ENCODE measurements around the gene PHACTR1. TPM values are rescaled to one million over a fixed set of nuclear protein-coding genes. Genes with fewer than 3 reads are reported as not detected.

The PHACTR1 gene
- total RNA-seq, 2 donors from 2014 or later = 2.8 to 6.3 TPM

- Histone ChIP-seq H3K27ac (ENCODE audit: low read depth, low read length) (no peak overlapping the region), H3K4me3 (ENCODE audit: low read length) (no peak overlapping the region), H3K9me3 (ENCODE audit: control insufficient read depth, low read length) (no peaks in the 10 kb centered on the region), H3K36me3 (ENCODE audit: control insufficient read depth, insufficient read depth, low read length) (no peaks in the 10 kb centered on the region), H3K4me1 (ENCODE audit: control insufficient read depth, insufficient read depth, low read length) (peaks cover 10% of the 10 kb centered on the region), H3K9ac (ENCODE audit: extremely low read depth, low read length, poor library complexity, severe bottlenecking) (no peak overlapping the region), H3K27me3 (ENCODE audit: control insufficient read depth, insufficient read depth, low read length, poor library complexity, severe bottlenecking) (no peaks in the 10 kb centered on the region)
- Mint-ChIP-seq H3K9me3 (no peaks in the 10 kb centered on the region), H3K27me3 (ENCODE audit: insufficient read depth) (no peaks in the 10 kb centered on the region), H3K4me1 (peaks cover 22% of the 10 kb centered on the region), H3K36me3 (ENCODE audit: low read depth) (no peaks in the 10 kb centered on the region), H3K4me3 (no peak overlapping the region), H3K27ac (no peak overlapping the region)
- no peak for TF ChIP-seq CTCF (conservative IDR thresholded peaks at IDR 0.05)
- WGBS, 2 experiments (ENCODE audit: insufficient coverage in 1 of 2, insufficient read length in 1 of 2) = 93 to 94% methylated on average over 4 of the region's 4 CpGs
- DNase-seq = no peak
These were observed 5.6 kb upstream of the PHACTR1 start for GRCh38 chr6:12710921-12711320.

GRCh38 chr6:12714022-12714421, 2.5 kb upstream of the PHACTR1 start:
- no peaks in the 10 kb centered on the region for H3K36me3 Mint-ChIP-seq (ENCODE audit: low read depth)
- no peak for TF ChIP-seq CTCF (conservative IDR thresholded peaks at IDR 0.05)
- Histone ChIP-seq H3K27me3 (ENCODE audit: control insufficient read depth, insufficient read depth, low read length, poor library complexity, severe bottlenecking) (no peaks in the 10 kb centered on the region), H3K27ac (ENCODE audit: low read depth, low read length) (no peak overlapping the region), H3K9me3 (ENCODE audit: control insufficient read depth, low read length) (no peaks in the 10 kb centered on the region), H3K36me3 (ENCODE audit: control insufficient read depth, insufficient read depth, low read length) (no peaks in the 10 kb centered on the region), H3K9ac (ENCODE audit: extremely low read depth, low read length, poor library complexity, severe bottlenecking) (no peak overlapping the region), H3K4me1 (ENCODE audit: control insufficient read depth, insufficient read depth, low read length) (peaks cover 7% of the 10 kb centered on the region), H3K4me3 (ENCODE audit: low read length) (no peak overlapping the region)
- no peak overlapping the region for H3K4me3 Mint-ChIP-seq
- H3K4me1 Mint-ChIP-seq = peaks cover 22% of the 10 kb centered on the region
- no peaks in the 10 kb centered on the region for H3K9me3 Mint-ChIP-seq
- H3K27ac Mint-ChIP-seq = no peak overlapping the region
- no peaks in the 10 kb centered on the region for H3K27me3 Mint-ChIP-seq (ENCODE audit: insufficient read depth)
- no peak for DNase-seq

- no peak overlapping the region for H3K27ac Mint-ChIP-seq
- Histone ChIP-seq H3K27me3 (ENCODE audit: control insufficient read depth, insufficient read depth, low read length, poor library complexity, severe bottlenecking) (no peaks in the 10 kb centered on the region), H3K4me1 (ENCODE audit: control insufficient read depth, insufficient read depth, low read length) (no peaks in the 10 kb centered on the region), H3K27ac (ENCODE audit: low read depth, low read length) (no peak overlapping the region), H3K4me3 (ENCODE audit: low read length) (no peak overlapping the region), H3K9ac (ENCODE audit: extremely low read depth, low read length, poor library complexity, severe bottlenecking) (no peak overlapping the region), H3K9me3 (ENCODE audit: control insufficient read depth, low read length) (no peaks in the 10 kb centered on the region), H3K36me3 (ENCODE audit: control insufficient read depth, insufficient read depth, low read length) (no peaks in the 10 kb centered on the region)
- 80 to 93% methylated on average over 1 to 2 of the region's 2 CpGs for WGBS, 2 experiments (ENCODE audit: insufficient coverage in 1 of 2, insufficient read length in 1 of 2)
- no peaks in the 10 kb centered on the region for H3K36me3 Mint-ChIP-seq (ENCODE audit: low read depth)
- no peaks in the 10 kb centered on the region for H3K27me3 Mint-ChIP-seq (ENCODE audit: insufficient read depth)
- peaks cover 9% of the 10 kb centered on the region for H3K4me1 Mint-ChIP-seq
- no peaks in the 10 kb centered on the region for H3K9me3 Mint-ChIP-seq
- H3K4me3 Mint-ChIP-seq = no peak overlapping the region
- TF ChIP-seq CTCF (conservative IDR thresholded peaks at IDR 0.05) = no peak
- DNase-seq = no peak
These were observed 1.1 kb upstream of the PHACTR1 start for GRCh38 chr6:12715437-12715836.
